Caco-2 (cell line): ENCODE measurements around the gene ESRRG. TPM values are rescaled to one million over a fixed set of nuclear protein-coding genes. Genes with fewer than 3 reads are reported as not detected.

Experiments
- BruUV-seq: library from RNA; stranded (reverse); fragments of 400-500 nt; replicated peaks from 2 replicates; lab custom pipeline; 2021; lab: Mats Ljungman, UMichigan
- CTCF ChIA-PET: fragments of 300-600 bp; sonication (Branson Sonifier 250); formaldehyde crosslinking; loops from one replicate; lab custom pipeline; 2022; ENCODE audit warnings: antibody characterized with exemption; lab: Charles Lee
- POLR2A ChIA-PET: fragments of 300-600 bp; sonication (Branson Sonifier 250); formaldehyde crosslinking; loops from one replicate; lab custom pipeline; 2022; ENCODE audit warnings: antibody characterized with exemption; lab: Charles Lee
- DNase-seq, 2 experiments: peaks; one replicate each; pipeline versions ENCODE4 v3.0.0 to v3.0.0-alpha.2; 2020 to 2022
- H3K27me3 ChIP-seq: replicated peaks from 2 replicates; pipeline ENCODE4 v1.6.0; 2011; ENCODE audit warnings: low read length; ENCODE audit not compliant: control insufficient read depth, insufficient read depth
- H3K36me3 ChIP-seq: 2 replicates; pipeline ENCODE4 v1.5.1; 2011; ENCODE audit warnings: low read length; ENCODE audit not compliant: control insufficient read depth, insufficient read depth
- H3K4me1 ChIP-seq: fragments of 250-450 bp; sonication (Bioruptor Pico); 2 replicates; pipeline ENCODE4 v1.5.1; 2020; ENCODE audit warnings: mild to moderate bottlenecking
- H3K4me3 ChIP-seq: 2 replicates; pipeline ENCODE4 v1.5.1; 2011; ENCODE audit warnings: low read depth, mild to moderate bottlenecking, control low read depth, low read length
- H3K9me3 ChIP-seq: fragments of 250-450 bp; sonication (Bioruptor Pico); 2 replicates; pipeline ENCODE4 v1.5.1; 2020; ENCODE audit warnings: mild to moderate bottlenecking, moderate library complexity
- H3K27ac Mint-ChIP-seq: one replicate; pipeline ENCODE4 v1.8.0; 2022; ENCODE audit warnings: mixed read lengths; ENCODE audit not compliant: unreplicated experiment
- H3K27me3 Mint-ChIP-seq: one replicate; pipeline ENCODE4 v1.8.0; 2022; ENCODE audit warnings: mixed read lengths; ENCODE audit not compliant: insufficient read depth, unreplicated experiment
- H3K36me3 Mint-ChIP-seq: one replicate; pipeline ENCODE4 v1.8.0; 2022; ENCODE audit warnings: mild to moderate bottlenecking, mixed read lengths; ENCODE audit not compliant: insufficient read depth, unreplicated experiment
- H3K4me1 Mint-ChIP-seq: one replicate; pipeline ENCODE4 v1.8.0; 2022; ENCODE audit warnings: low read depth, mixed read lengths; ENCODE audit not compliant: unreplicated experiment
- H3K4me3 Mint-ChIP-seq: one replicate; pipeline ENCODE4 v1.8.0; 2022; ENCODE audit warnings: mild to moderate bottlenecking, moderate library complexity, mixed read lengths; ENCODE audit not compliant: unreplicated experiment
- H3K9me3 Mint-ChIP-seq: one replicate; pipeline ENCODE4 v1.8.0; 2022; ENCODE audit warnings: mixed read lengths; ENCODE audit not compliant: unreplicated experiment
- CTCF ChIP-seq, 2 experiments: fragments of 200-600 bp in 1 of 2; IDR thresholded peaks; 1 replicate in 1 of 2; 2 replicates in 1 of 2; pipeline versions ENCODE4 v1.5.1 to v1.8.0; 2011 to 2022; ENCODE audit warnings: antibody characterized with exemption in 1 of 2, control low read depth in 1 of 2, inconsistent platforms in 1 of 2, low read depth in 1 of 2, low read length in 1 of 2, mild to moderate bottlenecking in 1 of 2, moderate library complexity in 1 of 2; ENCODE audit not compliant: insufficient read depth in 1 of 2, severe bottlenecking in 1 of 2, unreplicated experiment in 1 of 2
- intact Hi-C: fragments of 100-400 bp; cut with micrococcal nuclease; formaldehyde crosslinking; loops from one replicate; pipeline ENCODE4 v1.10.0; 2022; ENCODE audit not compliant: unreplicated experiment
- total RNA-seq: library from RNA; stranded (reverse); gene quantifications from 2 replicates; pipeline ENCODE4 v1.2.3, GENCODE V29; 2022

ESRRG gene
- total RNA-seq, 1 experiment from 2014 or later, result 6.6 TPM

- Histone ChIP-seq H3K9me3 (no peaks in the 10 kb centered on the region), H3K27me3 (no peaks in the 10 kb centered on the region), H3K4me3 (no peak overlapping the region), H3K4me1 (no peaks in the 10 kb centered on the region), H3K36me3 (no peaks in the 10 kb centered on the region)
- BruUV-seq, result no TSS peak
- Mint-ChIP-seq H3K4me1 (peaks cover 5% of the 10 kb centered on the region), H3K36me3 (no peaks in the 10 kb centered on the region), H3K4me3 (no peak overlapping the region), H3K27me3 (no peaks in the 10 kb centered on the region), H3K27ac (no peak overlapping the region), H3K9me3 (no peaks in the 10 kb centered on the region)
- ChIA-PET POLR2A (no interaction called here), CTCF (no interaction called here)
- no peak for TF ChIP-seq CTCF (IDR thresholded peaks at IDR 0.05; ENCODE audit: insufficient read depth in 1 of 2, low read depth in 1 of 2, low read length in 1 of 2, severe bottlenecking in 1 of 2, unreplicated experiment in 1 of 2)
- intact Hi-C loops, result no loop called here
- DNase-seq, result no peak
Measured at GRCh38 chr1:216542741-216543140, 180.5 kb downstream of the ESRRG start.

GRCh38 chr1:216542263-216542662, 181.0 kb downstream of the ESRRG start:
- no peaks in the 10 kb centered on the region for H3K9me3 Mint-ChIP-seq
- ChIA-PET POLR2A (no interaction called here), CTCF (no interaction called here)
- no peak for TF ChIP-seq CTCF (IDR thresholded peaks at IDR 0.05; ENCODE audit: insufficient read depth in 1 of 2, low read depth in 1 of 2, low read length in 1 of 2, severe bottlenecking in 1 of 2, unreplicated experiment in 1 of 2)
- peaks cover 7% of the 10 kb centered on the region for H3K4me1 Mint-ChIP-seq
- no peaks in the 10 kb centered on the region for H3K27me3 Mint-ChIP-seq
- Histone ChIP-seq H3K9me3 (no peaks in the 10 kb centered on the region), H3K4me3 (no peak overlapping the region), H3K27me3 (no peaks in the 10 kb centered on the region), H3K36me3 (no peaks in the 10 kb centered on the region), H3K4me1 (no peaks in the 10 kb centered on the region)
- intact Hi-C loops, result no loop called here
- H3K4me3 Mint-ChIP-seq, result no peak overlapping the region
- DNase-seq, result no peak
- no peaks in the 10 kb centered on the region for H3K36me3 Mint-ChIP-seq
- H3K27ac Mint-ChIP-seq, result no peak overlapping the region
- BruUV-seq, result no TSS peak

- Mint-ChIP-seq H3K4me3 (no peak overlapping the region), H3K27me3 (no peaks in the 10 kb centered on the region), H3K4me1 (peaks cover 23% of the 10 kb centered on the region), H3K27ac (no peak overlapping the region), H3K9me3 (no peaks in the 10 kb centered on the region), H3K36me3 (no peaks in the 10 kb centered on the region)
- Histone ChIP-seq H3K4me3 (no peak overlapping the region), H3K9me3 (no peaks in the 10 kb centered on the region), H3K4me1 (0 out of 2 replicates have a peak, but pooled peaks cover 6% of the 10 kb centered on the region), H3K27me3 (no peaks in the 10 kb centered on the region), H3K36me3 (no peaks in the 10 kb centered on the region)
- BruUV-seq, result no TSS peak
- intact Hi-C loops, result no loop called here
- ChIA-PET CTCF (no interaction called here), POLR2A (no interaction called here)
- TF ChIP-seq CTCF (IDR thresholded peaks at IDR 0.05; ENCODE audit: insufficient read depth in 1 of 2, low read depth in 1 of 2, low read length in 1 of 2, severe bottlenecking in 1 of 2, unreplicated experiment in 1 of 2), result no peak
- no peak for DNase-seq
Measured at GRCh38 chr1:216535751-216536150, 187.5 kb downstream of the ESRRG start.
